ENCODE results near the gene MAFF.
A peak's percentile ranks its signal among the peaks of the same experiment; 100 is the strongest.
"Not testable (repeated sequence)": the region's sequence is repeated elsewhere in the genome, so short reads cannot be mapped to it uniquely, and the experiment has no call there.

Gene MAFF

GRCh38 chr22:38201711-38202436 is at the start of gene MAFF:
TSS of gene MAFF (plus strand) at chr22:38201994. CDS start at chr22:38213854, 11,860 bp downstream.
- peak within 1 kb of the TSS; percentile 80 to 87 for H3K9ac ChIP-seq (ENCODE audit: low read length in 2 of 2)
- no peaks in the 10 kb centered on the region for H3K9me3 ChIP-seq (ENCODE audit: control insufficient read depth in 2 of 2, low read length in 2 of 2)

GRCh38 chr22:38153821-38154562 is 47.8 kb upstream of the MAFF start:
- no peak overlapping the region for H3K27ac ChIP-seq (ENCODE audit: low read length)
- no peak overlapping the region for H3K4me3 ChIP-seq (ENCODE audit: low read length in 2 of 2)
- H3K4me1 ChIP-seq (ENCODE audit: control insufficient read depth, insufficient read depth, low read length) = no peaks in the 10 kb centered on the region
- H3K36me3 ChIP-seq (ENCODE audit: control insufficient read depth in 2 of 2, insufficient read depth in 2 of 2, low read length in 2 of 2) = peaks cover 0 to 2% of the 10 kb centered on the region in 2 donors
- no peak overlapping the region for H3K9ac ChIP-seq (ENCODE audit: low read length in 2 of 2)
- no peaks in the 10 kb centered on the region for H3K27me3 ChIP-seq (ENCODE audit: control insufficient read depth in 1 of 2, insufficient read depth in 2 of 2, low read length in 2 of 2)
- no peaks in the 10 kb centered on the region for H3K9me3 ChIP-seq (ENCODE audit: control insufficient read depth in 2 of 2, low read length in 2 of 2)

More at GRCh38 chr22:38201711-38202436, at the start of gene MAFF:
- Histone ChIP-seq H3K4me1 (ENCODE audit: control insufficient read depth, insufficient read depth, low read length) (peaks cover 43% of the 10 kb centered on the region), H3K36me3 (ENCODE audit: control insufficient read depth in 2 of 2, insufficient read depth in 2 of 2, low read length in 2 of 2) (no peaks in the 10 kb centered on the region), H3K27ac (ENCODE audit: low read length) (peak within 1 kb of the TSS; percentile 92), H3K27me3 (ENCODE audit: control insufficient read depth in 1 of 2, insufficient read depth in 2 of 2, low read length in 2 of 2) (no peaks in the 10 kb centered on the region), H3K4me3 (ENCODE audit: low read length in 2 of 2) (peak within 1 kb of the TSS; percentile 71 to 77)

- H3K27ac ChIP-seq (ENCODE audit: low read length); H3K4me1 ChIP-seq (ENCODE audit: control insufficient read depth, insufficient read depth, low read length); H3K4me3 ChIP-seq (ENCODE audit: low read length in 2 of 2); H3K9ac ChIP-seq (ENCODE audit: low read length in 2 of 2); H3K9me3 ChIP-seq (ENCODE audit: control insufficient read depth in 2 of 2, low read length in 2 of 2); H3K27me3 ChIP-seq (ENCODE audit: control insufficient read depth in 1 of 2, insufficient read depth in 2 of 2, low read length in 2 of 2); H3K36me3 ChIP-seq (ENCODE audit: control insufficient read depth in 2 of 2, insufficient read depth in 2 of 2, low read length in 2 of 2): not testable (repeated sequence)
Observed at GRCh38 chr22:38154563-38154915, 47.3 kb upstream of the MAFF start.

GRCh38 chr22:38155703-38156102 is 46.1 kb upstream of the MAFF start:
- H3K36me3 ChIP-seq (ENCODE audit: control insufficient read depth in 2 of 2, insufficient read depth in 2 of 2, low read length in 2 of 2) = no peaks in the 10 kb centered on the region
- no peak overlapping the region for H3K27ac ChIP-seq (ENCODE audit: low read length)
- no peak overlapping the region for H3K9ac ChIP-seq (ENCODE audit: low read length in 2 of 2)
- no peaks in the 10 kb centered on the region for H3K27me3 ChIP-seq (ENCODE audit: control insufficient read depth in 1 of 2, insufficient read depth in 2 of 2, low read length in 2 of 2)
- no peak overlapping the region for H3K4me3 ChIP-seq (ENCODE audit: low read length in 2 of 2)
- H3K9me3 ChIP-seq (ENCODE audit: control insufficient read depth in 2 of 2, low read length in 2 of 2) = no peaks in the 10 kb centered on the region
- H3K4me1 ChIP-seq (ENCODE audit: control insufficient read depth, insufficient read depth, low read length) = no peaks in the 10 kb centered on the region

- Histone ChIP-seq H3K4me1 (ENCODE audit: control insufficient read depth, insufficient read depth, low read length) (peaks cover 10% of the 10 kb centered on the region), H3K9ac (ENCODE audit: low read length in 2 of 2) (no peak overlapping the region), H3K9me3 (ENCODE audit: control insufficient read depth in 2 of 2, low read length in 2 of 2) (no peaks in the 10 kb centered on the region), H3K27me3 (ENCODE audit: control insufficient read depth in 1 of 2, insufficient read depth in 2 of 2, low read length in 2 of 2) (no peaks in the 10 kb centered on the region), H3K27ac (ENCODE audit: low read length) (no peak overlapping the region), H3K4me3 (ENCODE audit: low read length in 2 of 2) (no peak overlapping the region), H3K36me3 (ENCODE audit: control insufficient read depth in 2 of 2, insufficient read depth in 2 of 2, low read length in 2 of 2) (peaks cover 0 to 2% of the 10 kb centered on the region in 2 donors)
Observed at GRCh38 chr22:38162881-38163843, 38.6 kb upstream of the MAFF start.

GRCh38 chr22:38163844-38164550 is 37.8 kb upstream of the MAFF start:
- Histone ChIP-seq H3K27ac (ENCODE audit: low read length) (no peak overlapping the region), H3K9me3 (ENCODE audit: control insufficient read depth in 2 of 2, low read length in 2 of 2) (no peaks in the 10 kb centered on the region), H3K9ac (ENCODE audit: low read length in 2 of 2) (no peak overlapping the region), H3K27me3 (ENCODE audit: control insufficient read depth in 1 of 2, insufficient read depth in 2 of 2, low read length in 2 of 2) (no peaks in the 10 kb centered on the region), H3K36me3 (ENCODE audit: control insufficient read depth in 2 of 2, insufficient read depth in 2 of 2, low read length in 2 of 2) (peaks cover 0 to 2% of the 10 kb centered on the region in 2 donors), H3K4me1 (ENCODE audit: control insufficient read depth, insufficient read depth, low read length) (peaks cover 13% of the 10 kb centered on the region), H3K4me3 (ENCODE audit: low read length in 2 of 2) (no peak overlapping the region)

- H3K27me3 ChIP-seq (ENCODE audit: control insufficient read depth in 1 of 2, insufficient read depth in 2 of 2, low read length in 2 of 2) = no peaks in the 10 kb centered on the region
- no peak overlapping the region for H3K4me3 ChIP-seq (ENCODE audit: low read length in 2 of 2)
- H3K27ac ChIP-seq (ENCODE audit: low read length) = no peak overlapping the region
- no peak overlapping the region for H3K9ac ChIP-seq (ENCODE audit: low read length in 2 of 2)
- peaks cover 0 to 2% of the 10 kb centered on the region in 2 donors for H3K36me3 ChIP-seq (ENCODE audit: control insufficient read depth in 2 of 2, insufficient read depth in 2 of 2, low read length in 2 of 2)
- H3K9me3 ChIP-seq (ENCODE audit: control insufficient read depth in 2 of 2, low read length in 2 of 2) = no peaks in the 10 kb centered on the region
- H3K4me1 ChIP-seq (ENCODE audit: control insufficient read depth, insufficient read depth, low read length) = peaks cover 13% of the 10 kb centered on the region
Observed at GRCh38 chr22:38164551-38164918, 37.3 kb upstream of the MAFF start.

- Histone ChIP-seq H3K9ac (ENCODE audit: low read length in 2 of 2) (no peak overlapping the region), H3K27ac (ENCODE audit: low read length) (no peak overlapping the region), H3K4me1 (ENCODE audit: control insufficient read depth, insufficient read depth, low read length) (peaks cover 13% of the 10 kb centered on the region), H3K36me3 (ENCODE audit: control insufficient read depth in 2 of 2, insufficient read depth in 2 of 2, low read length in 2 of 2) (peaks cover 0 to 2% of the 10 kb centered on the region in 2 donors), H3K9me3 (ENCODE audit: control insufficient read depth in 2 of 2, low read length in 2 of 2) (no peaks in the 10 kb centered on the region), H3K27me3 (ENCODE audit: control insufficient read depth in 1 of 2, insufficient read depth in 2 of 2, low read length in 2 of 2) (no peaks in the 10 kb centered on the region), H3K4me3 (ENCODE audit: low read length in 2 of 2) (no peak overlapping the region)
Observed at GRCh38 chr22:38165922-38166593, 35.7 kb upstream of the MAFF start.

- Histone ChIP-seq H3K36me3 (ENCODE audit: control insufficient read depth in 2 of 2, insufficient read depth in 2 of 2, low read length in 2 of 2) (peaks cover 0 to 2% of the 10 kb centered on the region in 2 donors), H3K9ac (ENCODE audit: low read length in 2 of 2) (peak overlapping the region in 1 of 2 donors; percentile 29), H3K9me3 (ENCODE audit: control insufficient read depth in 2 of 2, low read length in 2 of 2) (no peaks in the 10 kb centered on the region), H3K4me3 (ENCODE audit: low read length in 2 of 2) (no peak overlapping the region), H3K27ac (ENCODE audit: low read length) (peak overlapping the region; percentile 49), H3K27me3 (ENCODE audit: control insufficient read depth in 1 of 2, insufficient read depth in 2 of 2, low read length in 2 of 2) (no peaks in the 10 kb centered on the region), H3K4me1 (ENCODE audit: control insufficient read depth, insufficient read depth, low read length) (peaks cover 15% of the 10 kb centered on the region)
Observed at GRCh38 chr22:38167988-38168407, 33.8 kb upstream of the MAFF start.

All from stomach smooth muscle (tissue), 2 donors.